Astrocyte (in vitro differentiated cells and primary cell): Measurements from ENCODE around the gene GPBAR1. TPM values are rescaled to one million over a fixed set of nuclear protein-coding genes. Genes with fewer than 3 reads are reported as not detected.

Source experiments
- DNase-seq: peaks from one replicate; pipeline ENCODE4 v3.0.0-alpha.2; 2010; ENCODE audit warnings: low read depth
- FAIRE-seq: peaks from 2 replicates; lab custom pipeline; 2011; peaks lifted over from hg19 to GRCh38; lab: Jason Lieb, UNC
- H2AFZ ChIP-seq: 2 replicates; pipeline ENCODE4 v1.6.0; 2012; ENCODE audit warnings: low read depth, low read length, inconsistent platforms
- H3K27ac ChIP-seq: 2 replicates; pipeline ENCODE4 v1.5.1; 2011; ENCODE audit warnings: low read depth, low read length, inconsistent platforms
- H3K27me3 ChIP-seq: 2 replicates; pipeline ENCODE4 v1.6.0; 2011; ENCODE audit warnings: low read length, inconsistent platforms; ENCODE audit not compliant: insufficient read depth
- H3K36me3 ChIP-seq: 2 replicates; pipeline ENCODE4 v1.5.1; 2011; ENCODE audit warnings: low read length, inconsistent platforms; ENCODE audit not compliant: insufficient read depth
- H3K4me1 ChIP-seq: 2 replicates; pipeline ENCODE4 v1.5.1; 2011; ENCODE audit warnings: low read length, inconsistent platforms; ENCODE audit not compliant: insufficient read depth
- H3K4me2 ChIP-seq: 2 replicates; pipeline ENCODE4 v1.6.0; 2012; ENCODE audit warnings: low read length, inconsistent platforms
- H3K4me3 ChIP-seq: 2 replicates; pipeline ENCODE4 v1.5.1; 2011; ENCODE audit warnings: low read depth, mild to moderate bottlenecking, low read length, inconsistent platforms; ENCODE audit not compliant: insufficient read depth
- H3K79me2 ChIP-seq: 2 replicates; pipeline ENCODE4 v1.6.0; 2012; ENCODE audit warnings: mild to moderate bottlenecking, low read length, inconsistent platforms; ENCODE audit not compliant: insufficient read depth
- H3K9ac ChIP-seq: 2 replicates; pipeline ENCODE4 v1.6.0; 2012; ENCODE audit warnings: mild to moderate bottlenecking, low read length, inconsistent platforms
- H3K9me3 ChIP-seq: 2 replicates; pipeline ENCODE4 v1.5.1; 2012; ENCODE audit warnings: low read depth, mild to moderate bottlenecking, low read length, inconsistent platforms; ENCODE audit not compliant: insufficient read depth
- H4K20me1 ChIP-seq: 2 replicates; pipeline ENCODE4 v1.6.0; 2012; ENCODE audit warnings: low read length, inconsistent platforms; ENCODE audit not compliant: insufficient read depth
- H3K27ac Mint-ChIP-seq: one replicate; pipeline ENCODE4 v1.8.0; 2021; ENCODE audit warnings: mild to moderate bottlenecking, mixed read lengths; ENCODE audit not compliant: unreplicated experiment
- H3K27me3 Mint-ChIP-seq: one replicate; pipeline ENCODE4 v1.8.0; 2021; ENCODE audit warnings: low read depth, mixed read lengths; ENCODE audit not compliant: unreplicated experiment
- H3K36me3 Mint-ChIP-seq: one replicate; pipeline ENCODE4 v1.8.0; 2021; ENCODE audit warnings: low read depth, mixed read lengths; ENCODE audit not compliant: unreplicated experiment
- H3K4me1 Mint-ChIP-seq: one replicate; pipeline ENCODE4 v1.8.0; 2021; ENCODE audit warnings: low read depth, mixed read lengths; ENCODE audit not compliant: unreplicated experiment
- H3K4me3 Mint-ChIP-seq: one replicate; pipeline ENCODE4 v1.8.0; 2021; ENCODE audit warnings: mild to moderate bottlenecking, moderate library complexity, mixed read lengths; ENCODE audit not compliant: unreplicated experiment
- H3K9me3 Mint-ChIP-seq: one replicate; pipeline ENCODE4 v1.8.0; 2021; ENCODE audit warnings: mild to moderate bottlenecking, mixed read lengths; ENCODE audit not compliant: unreplicated experiment
- EZH2 ChIP-seq: IDR thresholded peaks from 2 replicates; pipeline ENCODE4 v1.6.1; 2012; ENCODE audit warnings: mild to moderate bottlenecking, low read length, inconsistent platforms; ENCODE audit not compliant: insufficient read depth
- total RNA-seq: library from RNA; stranded (reverse); gene quantifications from 2 replicates; pipeline ENCODE4 v1.2.1, GENCODE V29; 2021
- TF ChIP-seq, protein P1 (sequence below): IDR thresholded peaks from 2 replicates; pipeline ENCODE4 v1.5.1; 2011; ENCODE audit warnings: low read depth, mild to moderate bottlenecking, inconsistent platforms, low read length, moderate library complexity; ENCODE audit not compliant: insufficient read depth

GPBAR1 gene
- total RNA-seq, 1 donor from 2014 or later = 0.70 TPM

DNA sequence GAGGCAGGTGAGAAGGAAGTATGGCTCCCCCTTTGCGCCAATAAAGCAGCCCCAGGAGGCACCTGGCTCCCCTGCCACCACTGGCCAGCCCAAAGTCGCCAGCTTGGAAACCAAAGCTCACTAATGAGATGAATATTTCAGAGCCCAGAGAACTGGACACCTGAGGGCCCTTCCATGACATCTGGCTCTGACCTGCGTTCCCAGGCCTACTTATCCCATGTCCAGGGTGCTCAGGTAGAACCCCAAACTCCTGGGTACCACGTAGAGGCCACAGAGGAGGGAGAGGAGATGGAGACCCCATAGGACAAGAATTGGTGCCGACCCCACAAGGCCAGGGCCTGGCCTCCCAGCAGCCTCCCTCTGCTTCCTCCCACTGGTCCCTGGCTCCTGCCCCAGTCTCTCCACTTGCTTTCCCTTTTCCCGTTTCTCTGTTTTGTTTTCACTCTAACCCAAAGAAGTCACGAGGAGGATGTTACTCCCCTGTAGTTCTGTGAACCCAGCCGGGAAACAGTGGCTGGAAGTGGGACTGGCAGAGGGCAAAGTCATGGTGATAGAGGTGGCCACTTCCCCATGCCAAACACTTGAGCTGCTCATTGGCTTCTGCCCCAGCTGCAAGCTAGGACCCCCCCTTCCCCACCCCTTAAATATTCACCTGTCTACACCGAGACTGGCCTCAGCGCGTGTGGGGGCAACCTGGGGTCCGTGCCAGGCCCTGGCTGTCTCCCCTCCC is 30.7 kb downstream of the GPBAR1 start:
- H3K9me3 Mint-ChIP-seq = no peaks in the 10 kb centered on the region
- H3K4me1 Mint-ChIP-seq = peaks cover 21% of the 10 kb centered on the region
- Histone ChIP-seq H4K20me1 (peaks cover 4% of the 10 kb centered on the region), H3K4me3 (peak overlapping the region; percentile 79), H3K79me2 (peaks cover 49% of the 10 kb centered on the region), H3K9ac (peak overlapping the region; percentile 87), H3K36me3 (no peaks in the 10 kb centered on the region), H2AFZ (peak overlapping the region; percentile 86), H3K9me3 (no peaks in the 10 kb centered on the region), H3K4me2 (peak overlapping the region; percentile 94), H3K27me3 (no peaks in the 10 kb centered on the region), H3K27ac (peak overlapping the region; percentile 72), H3K4me1 (peaks cover 41% of the 10 kb centered on the region)
- no peak overlapping the region for H3K27ac Mint-ChIP-seq
- no peak for DNase-seq
- no peak for FAIRE-seq
- no peaks in the 10 kb centered on the region for H3K27me3 Mint-ChIP-seq
- no peak for TF ChIP-seq EZH2
- H3K36me3 Mint-ChIP-seq = peaks cover 2% of the 10 kb centered on the region
- peak overlapping the region; percentile 72 for H3K4me3 Mint-ChIP-seq

DNA sequence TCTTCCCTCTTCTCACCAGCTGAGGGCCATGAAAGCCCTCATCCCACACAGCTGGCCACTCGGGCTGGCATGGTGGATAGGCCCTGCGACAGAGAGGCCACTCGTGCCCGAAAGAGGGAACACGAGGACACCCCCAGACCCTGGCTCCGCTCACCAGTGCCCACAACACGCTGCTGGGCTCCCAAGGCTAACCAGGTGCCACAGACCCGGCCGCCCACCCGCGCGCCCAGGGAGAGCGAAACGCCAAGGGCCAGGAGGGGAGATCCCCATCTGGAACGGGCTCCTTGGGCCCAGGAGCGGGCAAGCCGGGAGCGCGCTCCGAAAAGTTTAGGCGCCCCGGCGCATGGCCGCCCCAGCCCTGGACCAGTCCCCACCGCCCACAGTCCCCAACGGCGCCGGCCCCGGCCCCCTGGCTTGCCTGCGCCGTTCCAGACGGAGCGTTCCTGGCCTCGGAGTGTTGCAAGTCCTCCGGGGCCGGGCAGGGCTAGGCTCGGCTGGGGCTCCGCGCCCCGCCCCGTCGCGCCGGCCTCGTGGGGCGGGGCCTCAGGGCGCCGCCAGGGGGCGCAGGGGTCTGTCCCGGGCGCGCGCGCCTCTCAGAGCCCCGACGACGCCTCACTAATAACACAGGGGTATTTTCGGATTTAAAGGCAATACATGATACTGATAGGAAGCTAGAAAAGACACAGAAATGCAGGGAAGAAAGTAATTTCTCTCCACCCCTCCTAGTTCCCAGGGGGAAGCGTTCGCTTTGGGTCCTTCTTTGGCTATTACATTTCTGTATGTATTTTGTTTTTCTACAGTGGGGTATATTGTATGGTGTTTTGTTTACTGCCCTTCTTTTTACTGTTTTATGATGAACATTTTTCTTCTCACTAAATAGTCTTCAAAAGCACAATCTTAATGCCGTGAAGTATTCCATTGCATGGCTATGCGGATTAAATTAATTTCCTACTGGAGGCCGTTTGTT is 31.5 kb downstream of the GPBAR1 start, which contains the start of gene TMBIM1:
Gene TMBIM1, minus strand, starts transcription at position 456 of the 967 bp plus-strand sequence. CDS start 10,362 bp downstream, outside the sequence.
- TF ChIP-seq EZH2 = no peak
- TF ChIP-seq, protein P1, sequence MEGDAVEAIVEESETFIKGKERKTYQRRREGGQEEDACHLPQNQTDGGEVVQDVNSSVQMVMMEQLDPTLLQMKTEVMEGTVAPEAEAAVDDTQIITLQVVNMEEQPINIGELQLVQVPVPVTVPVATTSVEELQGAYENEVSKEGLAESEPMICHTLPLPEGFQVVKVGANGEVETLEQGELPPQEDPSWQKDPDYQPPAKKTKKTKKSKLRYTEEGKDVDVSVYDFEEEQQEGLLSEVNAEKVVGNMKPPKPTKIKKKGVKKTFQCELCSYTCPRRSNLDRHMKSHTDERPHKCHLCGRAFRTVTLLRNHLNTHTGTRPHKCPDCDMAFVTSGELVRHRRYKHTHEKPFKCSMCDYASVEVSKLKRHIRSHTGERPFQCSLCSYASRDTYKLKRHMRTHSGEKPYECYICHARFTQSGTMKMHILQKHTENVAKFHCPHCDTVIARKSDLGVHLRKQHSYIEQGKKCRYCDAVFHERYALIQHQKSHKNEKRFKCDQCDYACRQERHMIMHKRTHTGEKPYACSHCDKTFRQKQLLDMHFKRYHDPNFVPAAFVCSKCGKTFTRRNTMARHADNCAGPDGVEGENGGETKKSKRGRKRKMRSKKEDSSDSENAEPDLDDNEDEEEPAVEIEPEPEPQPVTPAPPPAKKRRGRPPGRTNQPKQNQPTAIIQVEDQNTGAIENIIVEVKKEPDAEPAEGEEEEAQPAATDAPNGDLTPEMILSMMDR = peak; percentile 68
- Histone ChIP-seq H3K4me1 (peaks cover 33% of the 10 kb centered on the region), H2AFZ (peak within 1 kb of the TSS; percentile 86), H3K36me3 (no peaks in the 10 kb centered on the region), H3K27ac (peak within 1 kb of the TSS; percentile 72), H3K4me2 (peak within 1 kb of the TSS; percentile 94), H3K9ac (peak within 1 kb of the TSS; percentile 87), H3K79me2 (peaks cover 49% of the 10 kb centered on the region), H3K4me3 (peak within 1 kb of the TSS; percentile 79), H4K20me1 (peaks cover 4% of the 10 kb centered on the region), H3K27me3 (no peaks in the 10 kb centered on the region), H3K9me3 (no peaks in the 10 kb centered on the region)
- peaks cover 2% of the 10 kb centered on the region for H3K36me3 Mint-ChIP-seq
- peaks cover 12% of the 10 kb centered on the region for H3K4me1 Mint-ChIP-seq
- no peaks in the 10 kb centered on the region for H3K27me3 Mint-ChIP-seq
- peak within 1 kb of the TSS; percentile 78 for H3K4me3 Mint-ChIP-seq
- H3K27ac Mint-ChIP-seq = no peak within 1 kb of the TSS
- no peak for FAIRE-seq
- no peaks in the 10 kb centered on the region for H3K9me3 Mint-ChIP-seq
- DNase-seq = no peak

DNA sequence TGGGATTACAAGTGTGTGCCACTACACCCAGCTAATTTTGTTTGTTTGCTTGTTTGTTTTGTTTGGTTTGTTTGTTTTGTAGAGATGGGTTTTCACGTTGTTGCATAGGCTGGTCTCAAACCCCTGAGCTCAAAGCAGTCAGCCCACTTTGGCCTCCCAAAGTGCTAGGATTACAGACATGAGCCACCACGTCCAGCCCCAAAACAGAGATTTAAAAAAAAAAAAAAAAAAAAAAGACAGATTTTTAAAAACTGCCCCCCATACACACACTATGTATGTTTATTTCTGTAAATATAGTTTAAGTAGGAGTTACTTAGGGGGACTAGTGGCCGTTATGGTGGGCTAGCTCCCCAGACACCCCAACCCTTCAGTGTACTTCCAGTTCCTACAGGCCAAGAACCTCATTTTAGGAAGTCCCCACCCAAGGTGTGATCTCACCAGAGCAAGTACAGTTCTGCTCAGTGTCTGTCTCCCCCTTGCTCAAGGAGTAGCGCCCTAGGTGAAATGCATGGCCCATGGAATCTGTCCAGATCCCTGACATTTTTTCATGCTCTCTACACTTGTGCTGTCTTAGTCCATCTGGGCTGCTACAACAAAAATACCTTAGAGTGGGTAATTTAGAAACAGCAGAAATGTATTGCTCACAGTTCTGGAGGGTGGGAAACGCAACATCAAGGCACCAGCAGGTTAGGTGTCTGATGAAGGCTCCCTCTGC is 33.1 kb downstream of the GPBAR1 start:
- Mint-ChIP-seq H3K27me3 (no peaks in the 10 kb centered on the region), H3K36me3 (peaks cover 2% of the 10 kb centered on the region), H3K4me1 (peaks cover 12% of the 10 kb centered on the region), H3K9me3 (no peaks in the 10 kb centered on the region), H3K4me3 (no peak overlapping the region), H3K27ac (no peak overlapping the region)
- FAIRE-seq = no peak
- Histone ChIP-seq H3K27ac (no peak overlapping the region), H3K4me2 (no peak overlapping the region), H3K27me3 (no peaks in the 10 kb centered on the region), H3K9me3 (no peaks in the 10 kb centered on the region), H2AFZ (no peak overlapping the region), H3K79me2 (peaks cover 37% of the 10 kb centered on the region), H4K20me1 (peaks cover 4% of the 10 kb centered on the region), H3K4me1 (peaks cover 31% of the 10 kb centered on the region), H3K9ac (no peak overlapping the region), H3K4me3 (no peak overlapping the region), H3K36me3 (no peaks in the 10 kb centered on the region)
- TF ChIP-seq, protein P1 = no peak
- TF ChIP-seq EZH2 = no peak
- DNase-seq = no peak
